Measurements from ENCODE around the gene TMEM258.

TMEM258 gene

GRCh38 chr11:61794579-61794978 is 2.2 kb upstream of the TMEM258 start:
- no peak for DNase-seq

GRCh38 chr11:61793829-61794204 is 1.4 kb upstream of the TMEM258 start:
- no peak for DNase-seq

- no peak for DNase-seq
Observed at GRCh38 chr11:61793083-61793828, 857 bp upstream of the TMEM258 start.

GRCh38 chr11:61791737-61792309 is 576 bp downstream of the TMEM258 start:
- peak; percentile 87 for DNase-seq

DNA sequence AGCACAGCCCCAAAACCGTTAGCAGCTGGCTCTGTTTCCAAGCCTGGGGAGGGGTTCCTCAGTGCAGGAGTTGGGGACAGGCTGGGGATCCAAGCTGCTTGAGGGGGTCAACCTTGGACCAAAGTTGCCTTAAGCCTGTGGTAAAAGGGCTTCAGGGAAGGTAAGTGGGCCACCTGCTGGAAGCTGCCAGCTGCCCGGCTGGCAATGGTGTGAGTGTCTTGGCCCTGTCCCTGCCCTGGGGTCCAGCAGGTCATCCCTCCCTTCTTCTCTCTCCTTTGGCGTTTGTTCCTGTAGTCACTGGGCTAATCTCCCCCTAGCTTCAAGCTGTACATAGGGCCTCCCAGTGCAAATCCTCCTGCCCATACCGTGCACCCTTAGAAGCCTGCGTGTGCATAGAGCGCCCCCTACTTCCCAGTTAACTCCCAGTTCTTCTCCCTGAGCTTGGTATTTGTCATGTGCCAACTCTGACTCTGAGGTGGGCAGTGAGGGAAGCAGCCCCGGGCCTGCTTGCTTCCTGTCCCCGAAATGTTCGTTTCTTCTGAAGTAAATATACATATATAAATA is 4.4 kb downstream of the TMEM258 start:
- DNase-seq, result no peak

GRCh38 chr11:61785837-61786402 is 6.5 kb downstream of the TMEM258 start:
- no peak for DNase-seq

DNA sequence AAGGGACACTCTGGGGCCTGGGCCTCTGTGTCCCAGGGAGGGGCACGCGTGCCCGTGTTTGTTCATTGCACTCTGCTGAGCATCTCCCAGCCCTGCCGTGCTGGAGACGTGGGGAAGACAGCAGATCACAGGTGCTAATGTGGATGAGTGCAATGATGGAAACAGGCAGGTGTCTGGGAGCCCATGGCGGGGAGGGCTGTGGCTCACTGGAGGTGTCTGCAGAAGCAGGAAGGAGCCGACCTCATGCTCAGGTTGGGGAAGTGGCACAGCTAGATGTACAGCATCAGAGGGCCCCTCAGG is 7.9 kb downstream of the TMEM258 start:
- no peak for DNase-seq

- DNase-seq, result no peak
Observed at GRCh38 chr11:61783717-61784505, 8.5 kb downstream of the TMEM258 start.

DNA sequence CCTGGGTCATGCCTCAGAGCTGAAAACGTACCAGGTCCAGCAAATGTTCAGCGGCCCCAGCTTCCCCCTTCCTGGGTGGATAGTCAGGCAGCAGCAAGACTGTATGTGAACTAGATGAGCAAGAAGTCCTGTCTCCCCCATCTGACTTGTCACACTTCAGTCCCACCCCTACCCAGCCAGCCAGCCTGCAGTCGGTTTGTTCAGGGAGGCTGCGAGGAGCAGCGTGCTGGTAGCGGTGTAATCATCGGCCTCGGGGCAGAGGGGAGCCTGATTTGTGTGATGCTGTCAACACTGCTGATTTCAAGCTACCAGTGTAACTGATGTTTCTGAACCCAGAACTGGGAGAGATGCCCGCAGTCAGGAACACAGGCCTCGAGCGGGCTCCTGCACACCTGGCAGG is 9.6 kb downstream of the TMEM258 start:
- DNase-seq, result no peak

- no peak for DNase-seq
Observed at GRCh38 chr11:61782299-61782698, 10.1 kb downstream of the TMEM258 start.

DNA sequence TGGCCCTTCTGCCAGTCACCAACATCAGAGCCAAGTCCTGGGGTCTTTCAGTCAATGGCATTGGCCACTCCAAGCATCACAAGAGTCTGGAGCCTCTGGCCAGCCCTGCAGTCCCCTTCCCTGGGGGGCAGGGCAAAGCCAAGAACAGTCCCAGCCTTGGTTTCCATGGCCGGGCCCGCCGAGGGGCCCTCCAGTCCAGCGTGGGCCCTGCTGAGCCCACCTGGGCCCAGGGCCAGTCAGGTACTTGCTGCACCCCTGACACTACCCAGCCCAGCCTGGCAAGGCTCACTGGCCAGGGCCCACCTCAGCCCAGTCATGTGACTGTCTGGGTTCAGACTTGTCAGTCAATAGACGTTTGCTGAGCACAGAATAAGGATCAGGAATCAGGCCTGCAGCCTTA is 10.8 kb downstream of the TMEM258 start:
- DNase-seq, result no peak

- no peak for DNase-seq
Observed at GRCh38 chr11:61780581-61781162, 11.7 kb downstream of the TMEM258 start.

DNA sequence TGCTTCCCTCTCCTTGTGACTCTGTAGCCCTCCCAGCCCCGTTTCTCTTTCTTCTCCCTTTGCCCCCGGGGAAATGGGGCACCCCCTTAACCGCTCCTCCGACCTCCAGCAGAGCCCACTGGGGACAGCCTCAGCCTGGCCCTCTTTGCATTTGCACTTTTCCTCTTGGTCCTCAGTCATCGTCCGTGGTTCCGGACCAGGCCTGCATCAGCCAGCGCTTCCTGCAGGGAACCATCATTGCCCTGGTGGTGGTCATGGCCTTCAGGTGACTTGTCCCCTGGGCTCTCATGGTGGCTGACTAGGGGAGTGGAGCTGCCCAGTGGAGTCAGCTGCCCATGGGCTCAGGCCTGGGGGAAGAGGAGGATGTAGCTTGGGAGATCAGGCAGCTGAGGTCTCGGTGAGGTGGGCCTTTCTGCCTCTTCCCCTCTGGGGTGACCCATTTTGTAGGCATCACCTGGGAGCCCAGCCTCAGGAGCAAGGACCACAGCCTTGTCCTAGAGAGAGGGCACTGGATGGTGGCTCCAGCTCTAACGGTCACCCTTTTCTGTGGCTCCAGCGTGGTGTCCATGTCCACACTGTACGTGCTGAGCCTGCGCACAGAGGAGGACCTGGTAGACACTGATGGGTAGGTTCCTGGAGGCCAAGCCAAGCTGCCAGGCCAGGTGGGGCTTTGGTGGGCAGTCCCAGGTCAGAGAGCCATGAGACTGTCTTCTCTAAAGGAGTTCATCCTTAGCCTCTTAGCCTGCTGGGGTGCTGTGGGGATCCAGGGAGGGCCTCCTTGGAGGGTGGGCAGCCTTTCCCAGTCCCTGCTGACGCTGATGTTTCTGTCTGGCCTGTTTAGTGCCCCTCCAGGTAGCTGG is 12.5 kb downstream of the TMEM258 start:
- no peak for DNase-seq

GRCh38 chr11:61778920-61779650 is 13.3 kb downstream of the TMEM258 start:
- DNase-seq, result no peak

- no peak for DNase-seq
Observed at GRCh38 chr11:61778357-61778886, 14.0 kb downstream of the TMEM258 start.

- DNase-seq, result peak; percentile 58
Observed at GRCh38 chr11:61777234-61778090, 14.9 kb downstream of the TMEM258 start.

GRCh38 chr11:61776561-61777075 is 15.8 kb downstream of the TMEM258 start:
- DNase-seq, result no peak

GRCh38 chr11:61775606-61776554 is 16.5 kb downstream of the TMEM258 start:
- no peak for DNase-seq

- no peak for DNase-seq
Observed at GRCh38 chr11:61775106-61775505, 17.3 kb downstream of the TMEM258 start.

Measured in left hindlimb (tissue), 1 donor.